ENCODE results near the gene UBE2L3.

The UBE2L3 gene

GRCh38 chr22:21582801-21583740 is 15.6 kb downstream of the UBE2L3 start:
- Histone ChIP-seq H3K9me2 (ENCODE audit: low read depth, low read length) (no peaks in the 10 kb centered on the region), H4K20me1 (ENCODE audit: insufficient read depth, low read length) (no peaks in the 10 kb centered on the region), H3K4me2 (ENCODE audit: low read length) (no peak overlapping the region), H3K4me3 (ENCODE audit: low read depth, low read length, poor library complexity, severe bottlenecking) (no peak overlapping the region), H3K27me3 (ENCODE audit: insufficient read depth, low read length) (no peaks in the 10 kb centered on the region), H3K4me1 (ENCODE audit: insufficient read depth, low read length, severe bottlenecking) (peaks cover 55% of the 10 kb centered on the region), H3K79me2 (ENCODE audit: insufficient read depth, low read length) (peaks cover 86% of the 10 kb centered on the region), H3K9me3 (ENCODE audit: low read length) (no peaks in the 10 kb centered on the region), H3K27ac (ENCODE audit: low read depth, low read length, poor library complexity, severe bottlenecking) (peak overlapping the region; percentile 70), H2AFZ (ENCODE audit: low read length) (no peak overlapping the region), H3K9ac (ENCODE audit: low read length) (no peak overlapping the region; the same call in 1 of the 2 replicates), H3K36me3 (ENCODE audit: insufficient read depth, low read length) (peaks cover 4% of the 10 kb centered on the region; the same call in 1 of the 2 replicates), H3F3A (ENCODE audit: insufficient read depth, low read length) (no peaks in the 10 kb centered on the region)
- TF ChIP-seq, protein P1, sequence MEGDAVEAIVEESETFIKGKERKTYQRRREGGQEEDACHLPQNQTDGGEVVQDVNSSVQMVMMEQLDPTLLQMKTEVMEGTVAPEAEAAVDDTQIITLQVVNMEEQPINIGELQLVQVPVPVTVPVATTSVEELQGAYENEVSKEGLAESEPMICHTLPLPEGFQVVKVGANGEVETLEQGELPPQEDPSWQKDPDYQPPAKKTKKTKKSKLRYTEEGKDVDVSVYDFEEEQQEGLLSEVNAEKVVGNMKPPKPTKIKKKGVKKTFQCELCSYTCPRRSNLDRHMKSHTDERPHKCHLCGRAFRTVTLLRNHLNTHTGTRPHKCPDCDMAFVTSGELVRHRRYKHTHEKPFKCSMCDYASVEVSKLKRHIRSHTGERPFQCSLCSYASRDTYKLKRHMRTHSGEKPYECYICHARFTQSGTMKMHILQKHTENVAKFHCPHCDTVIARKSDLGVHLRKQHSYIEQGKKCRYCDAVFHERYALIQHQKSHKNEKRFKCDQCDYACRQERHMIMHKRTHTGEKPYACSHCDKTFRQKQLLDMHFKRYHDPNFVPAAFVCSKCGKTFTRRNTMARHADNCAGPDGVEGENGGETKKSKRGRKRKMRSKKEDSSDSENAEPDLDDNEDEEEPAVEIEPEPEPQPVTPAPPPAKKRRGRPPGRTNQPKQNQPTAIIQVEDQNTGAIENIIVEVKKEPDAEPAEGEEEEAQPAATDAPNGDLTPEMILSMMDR (IDR thresholded peaks at IDR 0.05; ENCODE audit: low read length) = no peak
- TF ChIP-seq EZH2 (IDR thresholded peaks at IDR 0.05; ENCODE audit: borderline replicate concordance, low read length) = no peak

GRCh38 chr22:21585389-21585788 is 17.9 kb downstream of the UBE2L3 start:
- Histone ChIP-seq H3F3A (ENCODE audit: insufficient read depth, low read length) (no peaks in the 10 kb centered on the region), H3K27me3 (ENCODE audit: insufficient read depth, low read length) (no peaks in the 10 kb centered on the region), H3K36me3 (ENCODE audit: insufficient read depth, low read length) (no peaks in the 10 kb centered on the region; the same call in 1 of the 2 replicates), H3K4me1 (ENCODE audit: insufficient read depth, low read length, severe bottlenecking) (peaks cover 49% of the 10 kb centered on the region), H3K9ac (ENCODE audit: low read length) (no peak overlapping the region), H2AFZ (ENCODE audit: low read length) (no peak overlapping the region), H3K79me2 (ENCODE audit: insufficient read depth, low read length) (peaks cover 81% of the 10 kb centered on the region), H3K4me3 (ENCODE audit: low read depth, low read length, poor library complexity, severe bottlenecking) (no peak overlapping the region), H3K4me2 (ENCODE audit: low read length) (no peak overlapping the region), H4K20me1 (ENCODE audit: insufficient read depth, low read length) (no peaks in the 10 kb centered on the region), H3K9me3 (ENCODE audit: low read length) (no peaks in the 10 kb centered on the region), H3K9me2 (ENCODE audit: low read depth, low read length) (no peaks in the 10 kb centered on the region), H3K27ac (ENCODE audit: low read depth, low read length, poor library complexity, severe bottlenecking) (no peak overlapping the region)
- TF ChIP-seq, protein P1 (IDR thresholded peaks at IDR 0.05; ENCODE audit: low read length) = no peak
- TF ChIP-seq EZH2 (IDR thresholded peaks at IDR 0.05; ENCODE audit: borderline replicate concordance, low read length) = no peak

- peaks cover 81% of the 10 kb centered on the region for H3K79me2 ChIP-seq (ENCODE audit: insufficient read depth, low read length)
- peak overlapping the region; percentile 10 for H3K4me3 ChIP-seq (ENCODE audit: low read depth, low read length, poor library complexity, severe bottlenecking)
- H3K36me3 ChIP-seq (ENCODE audit: insufficient read depth, low read length) = peaks cover 9% of the 10 kb centered on the region; the same call in 1 of the 2 replicates
- H3K9me2 ChIP-seq (ENCODE audit: low read depth, low read length) = no peaks in the 10 kb centered on the region
- no peaks in the 10 kb centered on the region for H4K20me1 ChIP-seq (ENCODE audit: insufficient read depth, low read length)
- peaks cover 45% of the 10 kb centered on the region for H3K4me1 ChIP-seq (ENCODE audit: insufficient read depth, low read length, severe bottlenecking)
- no peak for TF ChIP-seq EZH2 (IDR thresholded peaks at IDR 0.05; ENCODE audit: borderline replicate concordance, low read length)
- TF ChIP-seq, protein P1 (IDR thresholded peaks at IDR 0.05; ENCODE audit: low read length) = no peak
- H3K9ac ChIP-seq (ENCODE audit: low read length) = no peak overlapping the region; the same call in 1 of the 2 replicates
- H3K27ac ChIP-seq (ENCODE audit: low read depth, low read length, poor library complexity, severe bottlenecking) = peak overlapping the region; percentile 78
- H3F3A ChIP-seq (ENCODE audit: insufficient read depth, low read length) = no peaks in the 10 kb centered on the region
- H3K4me2 ChIP-seq (ENCODE audit: low read length) = peak overlapping the region; percentile 42
- H2AFZ ChIP-seq (ENCODE audit: low read length) = no peak overlapping the region
- H3K27me3 ChIP-seq (ENCODE audit: insufficient read depth, low read length) = no peaks in the 10 kb centered on the region
- H3K9me3 ChIP-seq (ENCODE audit: low read length) = no peaks in the 10 kb centered on the region
Measured at GRCh38 chr22:21587803-21588611, 20.5 kb downstream of the UBE2L3 start.

All from OCI-LY1 (cell line).